NCI-H2171 treated with DMSO at 0.1 percent for 48 hours (cell line): ENCODE results near the gene EPHB4.
A peak's percentile ranks its signal among the peaks of the same experiment; 100 is the strongest.
"Not testable (repeated sequence)": the region's sequence is repeated elsewhere in the genome, so short reads cannot be mapped to it uniquely, and the experiment has no call there.

Experiments used
- DNase-seq: peaks from one replicate; lab custom pipeline; 2025; lab: John Stamatoyannopoulos, UW

Gene EPHB4

GRCh38 chr7:100819586-100819985 lies 7.7 kb downstream of the EPHB4 start:
- no peak for DNase-seq

GRCh38 chr7:100818825-100819224 lies 8.5 kb downstream of the EPHB4 start:
- DNase-seq = no peak

GRCh38 chr7:100818366-100818765 lies 9.0 kb downstream of the EPHB4 start:
- DNase-seq = no peak

GRCh38 chr7:100817097-100817496 lies 10.2 kb downstream of the EPHB4 start:
- DNase-seq = no peak

GRCh38 chr7:100816515-100816914 lies 10.8 kb downstream of the EPHB4 start:
- DNase-seq = not testable (repeated sequence)

- DNase-seq = no peak
Observed at GRCh38 chr7:100812729-100813128, 14.6 kb downstream of the EPHB4 start.

GRCh38 chr7:100811480-100811879 lies 15.8 kb downstream of the EPHB4 start:
- DNase-seq = no peak

- no peak for DNase-seq
Observed at GRCh38 chr7:100808354-100808875, 18.9 kb downstream of the EPHB4 start.

GRCh38 chr7:100806883-100807282 lies 20.4 kb downstream of the EPHB4 start:
- not testable (repeated sequence) for DNase-seq

- no peak for DNase-seq
Observed at GRCh38 chr7:100806276-100806675, 21.0 kb downstream of the EPHB4 start.

- no peak for DNase-seq
Observed at GRCh38 chr7:100804681-100805431, 22.5 kb downstream of the EPHB4 start.

- DNase-seq = peak; percentile 97
Observed at GRCh38 chr7:100803398-100804161, 23.7 kb downstream of the EPHB4 start.

GRCh38 chr7:100802951-100803350 lies 24.4 kb downstream of the EPHB4 start:
- no peak for DNase-seq

- DNase-seq = peak; percentile 90
Observed at GRCh38 chr7:100801833-100802568, 25.3 kb downstream of the EPHB4 start.

- peak; percentile 45 for DNase-seq
Observed at GRCh38 chr7:100799037-100799896, 28.1 kb downstream of the EPHB4 start.

- no peak for DNase-seq
Observed at GRCh38 chr7:100794741-100795140, 32.6 kb downstream of the EPHB4 start.

GRCh38 chr7:100793806-100794660 lies 33.3 kb downstream of the EPHB4 start:
- no peak for DNase-seq

- DNase-seq = no peak
Observed at GRCh38 chr7:100791881-100792666, 35.2 kb downstream of the EPHB4 start.

GRCh38 chr7:100789055-100789454 lies 38.3 kb downstream of the EPHB4 start:
- peak; percentile 35 for DNase-seq

GRCh38 chr7:100786323-100786722 lies 41.0 kb downstream of the EPHB4 start:
- DNase-seq = no peak
